A549 treated with RU486 at 1 μM for 4 hours (cell line): ENCODE data around the gene MAP9. TPM values are rescaled to one million over a fixed set of nuclear protein-coding genes. Genes with fewer than 3 reads are reported as not detected.

ENCODE experiments used
- total RNA-seq: library from RNA; stranded (reverse); fragments of 200-300 nt; extraction: Qiagen RNA extraction; gene quantifications from 5 replicates; pipeline ENCODE4 v1.2.3, GENCODE V29; 2022; ENCODE audit warnings: low read depth

Gene MAP9
- 2.2 to 6.3 TPM (median 5.7 TPM) in 5 replicates for total RNA-seq

DNA sequence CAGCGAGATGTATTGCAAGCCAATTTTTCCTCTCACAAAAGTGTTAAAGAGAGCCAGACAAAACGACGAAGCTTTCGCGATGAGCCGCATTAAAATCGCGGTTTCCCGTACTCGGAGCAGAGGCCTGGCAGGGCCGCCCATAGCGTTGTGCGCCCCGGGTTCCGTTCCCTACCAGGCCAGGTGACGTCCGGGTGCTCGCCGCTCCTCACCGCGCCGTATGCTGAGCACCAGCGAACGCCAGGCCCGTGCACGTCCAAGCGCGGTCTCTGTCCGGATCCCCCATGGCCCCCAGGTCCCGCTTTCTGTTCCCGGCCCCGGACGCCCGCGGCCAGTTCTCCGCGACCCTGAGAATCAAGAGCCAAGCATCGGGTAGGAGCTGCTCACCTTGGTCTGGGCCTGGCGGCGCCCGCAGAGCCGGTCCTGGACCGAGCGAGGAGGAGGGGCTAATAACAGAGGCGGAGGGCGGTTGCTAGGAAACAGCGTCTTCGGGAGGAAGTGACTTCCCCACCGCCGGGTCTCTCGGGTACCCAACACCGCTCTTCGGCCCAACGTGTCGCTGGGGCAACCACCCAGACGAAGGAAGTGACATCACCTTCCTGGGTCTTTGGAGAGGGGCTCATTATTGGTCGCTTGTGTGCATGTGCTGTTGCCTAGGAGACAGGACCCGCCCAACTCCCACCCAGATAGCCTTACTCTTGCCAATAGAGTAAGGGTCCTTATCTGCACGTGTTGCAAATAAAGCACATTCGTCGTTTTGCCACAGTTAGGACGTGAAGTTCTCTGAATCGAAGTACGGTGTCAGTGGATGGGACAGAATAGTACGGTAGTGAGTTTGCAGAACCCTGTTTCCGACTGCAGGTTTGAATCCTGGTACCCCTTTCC lies at the start of gene MAP9:
Gene MAP9 (minus strand): TSS at position 579 of the 882 bp plus-strand sequence. CDS start 1,115 bp downstream, outside the sequence.

Other genes starting within 250 kb of the MAP9 start
- 0.05 to 0.09 TPM (median 0.05 TPM) in 3 of 5 replicates, not detected in the others for gene NPY2R, start 168.3 kb downstream of the MAP9 start, total RNA-seq